Osteocyte (in vitro differentiated cells): ENCODE results near the gene GET4. TPM values are rescaled to one million over a fixed set of nuclear protein-coding genes. Genes with fewer than 3 reads are reported as not detected.

Experiments
- DNase-seq: peaks from one replicate; pipeline ENCODE4 v3.0.0; 2021; ENCODE audit warnings: mixed read lengths; ENCODE audit not compliant: unreplicated experiment; ENCODE audit errors: extremely low spot score
- H3K27ac Mint-ChIP-seq: one replicate; pipeline ENCODE4 v1.8.0; 2021; ENCODE audit warnings: mild to moderate bottlenecking, mixed read lengths; ENCODE audit not compliant: unreplicated experiment
- H3K27me3 Mint-ChIP-seq: one replicate; pipeline ENCODE4 v1.8.0; 2021; ENCODE audit warnings: mixed read lengths; ENCODE audit not compliant: unreplicated experiment
- H3K36me3 Mint-ChIP-seq: one replicate; pipeline ENCODE4 v1.8.0; 2021; ENCODE audit warnings: mixed read lengths; ENCODE audit not compliant: unreplicated experiment
- H3K4me1 Mint-ChIP-seq: one replicate; pipeline ENCODE4 v1.8.0; 2021; ENCODE audit warnings: mixed read lengths; ENCODE audit not compliant: unreplicated experiment
- H3K4me3 Mint-ChIP-seq: one replicate; pipeline ENCODE4 v1.8.0; 2021; ENCODE audit warnings: mild to moderate bottlenecking, moderate library complexity, mixed read lengths; ENCODE audit not compliant: unreplicated experiment
- H3K9me3 Mint-ChIP-seq: one replicate; pipeline ENCODE4 v1.8.0; 2021; ENCODE audit warnings: mixed read lengths; ENCODE audit not compliant: unreplicated experiment
- total RNA-seq: library from RNA; stranded (reverse); gene quantifications from 2 replicates; pipeline ENCODE4 v1.2.1, GENCODE V29; 2021
- TF ChIP-seq, protein P1 (sequence below): fragments of 200-600 bp; sonication (generic); IDR thresholded peaks from 2 replicates; pipeline ENCODE4 v1.5.0; 2021; ENCODE audit warnings: antibody characterized with exemption, mild to moderate bottlenecking, moderate library complexity

The GET4 gene
- total RNA-seq, 1 donor from 2014 or later = 33.7 TPM

DNA sequence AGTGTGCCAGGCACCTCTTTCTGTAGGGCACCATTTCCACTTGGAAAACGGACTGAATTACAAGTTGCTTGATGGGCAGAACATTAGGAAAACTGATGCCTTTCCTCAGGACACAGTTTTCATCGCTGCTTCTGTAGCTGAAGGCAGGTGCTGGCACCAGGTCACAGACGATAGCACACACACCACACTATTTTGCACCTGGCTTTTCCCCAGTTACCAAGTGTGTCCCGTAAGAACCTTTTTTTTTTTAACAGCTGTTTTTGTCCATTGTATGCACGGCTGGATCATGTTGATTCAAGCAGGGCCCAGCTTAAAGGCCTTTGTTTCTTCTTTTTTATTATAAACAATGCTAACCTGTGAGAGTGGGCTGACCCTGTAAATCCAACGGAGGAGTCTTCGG lies 1.3 kb upstream of the GET4 start:
- Mint-ChIP-seq H3K27me3 (no peaks in the 10 kb centered on the region), H3K36me3 (peaks cover 25% of the 10 kb centered on the region), H3K4me3 (no peak overlapping the region), H3K9me3 (no peaks in the 10 kb centered on the region), H3K4me1 (peaks cover 20% of the 10 kb centered on the region), H3K27ac (peak overlapping the region; percentile 54)
- TF ChIP-seq, protein P1, sequence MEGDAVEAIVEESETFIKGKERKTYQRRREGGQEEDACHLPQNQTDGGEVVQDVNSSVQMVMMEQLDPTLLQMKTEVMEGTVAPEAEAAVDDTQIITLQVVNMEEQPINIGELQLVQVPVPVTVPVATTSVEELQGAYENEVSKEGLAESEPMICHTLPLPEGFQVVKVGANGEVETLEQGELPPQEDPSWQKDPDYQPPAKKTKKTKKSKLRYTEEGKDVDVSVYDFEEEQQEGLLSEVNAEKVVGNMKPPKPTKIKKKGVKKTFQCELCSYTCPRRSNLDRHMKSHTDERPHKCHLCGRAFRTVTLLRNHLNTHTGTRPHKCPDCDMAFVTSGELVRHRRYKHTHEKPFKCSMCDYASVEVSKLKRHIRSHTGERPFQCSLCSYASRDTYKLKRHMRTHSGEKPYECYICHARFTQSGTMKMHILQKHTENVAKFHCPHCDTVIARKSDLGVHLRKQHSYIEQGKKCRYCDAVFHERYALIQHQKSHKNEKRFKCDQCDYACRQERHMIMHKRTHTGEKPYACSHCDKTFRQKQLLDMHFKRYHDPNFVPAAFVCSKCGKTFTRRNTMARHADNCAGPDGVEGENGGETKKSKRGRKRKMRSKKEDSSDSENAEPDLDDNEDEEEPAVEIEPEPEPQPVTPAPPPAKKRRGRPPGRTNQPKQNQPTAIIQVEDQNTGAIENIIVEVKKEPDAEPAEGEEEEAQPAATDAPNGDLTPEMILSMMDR = no peak
- no peak for DNase-seq

DNA sequence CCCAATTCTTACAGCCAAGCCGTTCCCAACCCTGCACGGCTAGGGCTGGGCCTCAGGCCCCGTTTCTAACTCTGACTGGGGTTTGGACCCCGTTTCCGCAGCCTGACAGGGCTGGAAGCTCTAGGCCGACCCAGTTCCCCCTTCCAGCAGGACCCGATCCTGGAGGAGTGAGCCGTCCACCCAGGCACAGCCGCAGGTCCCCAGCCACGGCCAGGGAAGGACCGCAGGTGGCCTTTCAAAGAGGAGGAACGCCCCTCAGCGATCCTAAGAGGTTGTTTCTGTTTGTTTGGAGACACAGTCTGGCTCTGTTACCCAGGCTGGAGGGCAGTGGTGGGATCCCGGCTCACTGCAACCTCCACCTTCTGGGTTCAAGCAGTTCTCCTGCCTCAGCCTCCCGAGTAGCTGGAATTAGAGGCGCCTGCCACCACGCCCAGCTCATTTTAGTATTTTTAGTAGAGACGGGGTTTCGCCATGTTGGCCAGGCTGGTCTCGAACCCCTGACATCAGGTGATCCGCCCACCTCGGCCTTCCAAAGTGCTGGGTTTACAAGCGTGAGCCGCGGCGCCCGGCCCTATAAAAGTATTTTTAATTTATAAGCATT lies 778 bp upstream of the GET4 start:
- Mint-ChIP-seq H3K27me3 (no peaks in the 10 kb centered on the region), H3K4me1 (peaks cover 20% of the 10 kb centered on the region), H3K27ac (peak overlapping the region; percentile 54), H3K4me3 (no peak overlapping the region), H3K36me3 (peaks cover 23% of the 10 kb centered on the region), H3K9me3 (no peaks in the 10 kb centered on the region)
- no peak for DNase-seq
- TF ChIP-seq, protein P1 = no peak

DNA sequence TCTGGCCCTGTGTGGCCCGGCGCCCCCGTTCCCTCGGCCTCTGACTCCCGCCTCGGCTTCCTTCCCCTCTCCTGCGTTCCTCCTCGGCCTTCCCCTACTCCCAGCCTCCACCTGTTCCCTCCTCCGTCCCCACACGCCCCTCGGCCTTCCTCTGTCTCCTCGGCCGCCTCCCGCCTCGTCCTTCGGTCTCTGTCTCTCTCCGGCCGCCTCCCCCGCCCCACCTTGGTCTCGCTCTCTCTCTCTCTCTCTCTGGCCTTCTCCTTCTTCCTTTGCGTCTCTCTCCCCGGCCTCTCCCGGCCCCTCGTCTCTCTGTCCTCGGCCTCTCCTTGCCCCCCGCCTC lies 588 bp downstream of the GET4 start:
- TF ChIP-seq, protein P1 = no peak
- H3K27ac Mint-ChIP-seq = peak overlapping the region; percentile 85
- peaks cover 16% of the 10 kb centered on the region for H3K36me3 Mint-ChIP-seq
- no peaks in the 10 kb centered on the region for H3K9me3 Mint-ChIP-seq
- peak overlapping the region; percentile 89 for H3K4me3 Mint-ChIP-seq
- no peaks in the 10 kb centered on the region for H3K27me3 Mint-ChIP-seq
- DNase-seq = no peak
- peaks cover 22% of the 10 kb centered on the region for H3K4me1 Mint-ChIP-seq

DNA sequence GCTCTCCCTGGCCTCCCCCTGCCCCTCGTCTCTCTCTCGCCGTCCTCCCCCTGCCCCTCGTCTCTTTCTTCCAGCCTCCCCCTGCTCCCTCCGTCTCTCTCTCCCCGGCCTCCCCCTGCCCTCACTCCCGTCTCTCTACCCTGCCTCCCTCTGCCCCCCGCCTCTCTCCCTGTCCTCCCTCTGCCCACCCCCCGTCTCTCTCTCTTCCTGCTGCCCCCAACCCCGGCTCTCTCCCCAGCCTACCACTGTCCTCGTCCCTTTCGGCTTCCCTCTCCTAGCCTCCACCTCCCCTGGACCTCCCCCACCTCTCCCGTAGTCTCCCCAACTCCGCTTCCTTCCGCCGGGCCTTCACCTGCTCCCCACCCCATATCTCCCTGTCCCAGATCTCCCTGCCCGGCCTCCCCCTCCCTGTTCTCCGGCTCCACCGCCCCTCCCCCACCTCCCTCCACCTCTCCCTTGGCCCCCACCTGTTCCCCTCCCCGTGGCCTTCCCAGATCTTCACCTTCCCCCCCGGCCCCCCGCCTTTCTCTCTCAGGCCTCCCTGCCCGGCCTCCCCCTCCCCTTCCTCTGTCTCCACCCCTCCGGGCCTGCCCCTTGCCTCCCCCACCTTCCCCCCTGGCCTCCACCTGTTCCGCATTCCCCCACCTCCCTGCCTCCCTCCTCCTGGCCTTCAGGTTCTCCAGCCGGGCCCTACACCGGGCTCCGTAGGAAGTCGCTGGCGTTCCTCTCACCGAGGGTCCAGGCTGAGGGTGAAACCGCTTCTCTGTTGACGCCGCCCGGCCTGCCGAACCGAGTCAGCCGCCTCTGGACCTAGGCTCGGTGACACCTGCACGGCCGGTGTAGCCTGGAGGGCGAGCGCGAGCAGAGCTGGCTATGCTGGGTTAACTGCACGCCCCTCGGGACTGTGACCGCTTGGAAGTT lies 1.2 kb downstream of the GET4 start:
- H3K4me1 Mint-ChIP-seq = peaks cover 24% of the 10 kb centered on the region
- DNase-seq = no peak
- peak overlapping the region; percentile 89 for H3K4me3 Mint-ChIP-seq
- TF ChIP-seq, protein P1 = no peak
- no peaks in the 10 kb centered on the region for H3K27me3 Mint-ChIP-seq
- peak overlapping the region; percentile 85 for H3K27ac Mint-ChIP-seq
- H3K36me3 Mint-ChIP-seq = peaks cover 11% of the 10 kb centered on the region
- no peaks in the 10 kb centered on the region for H3K9me3 Mint-ChIP-seq

DNA sequence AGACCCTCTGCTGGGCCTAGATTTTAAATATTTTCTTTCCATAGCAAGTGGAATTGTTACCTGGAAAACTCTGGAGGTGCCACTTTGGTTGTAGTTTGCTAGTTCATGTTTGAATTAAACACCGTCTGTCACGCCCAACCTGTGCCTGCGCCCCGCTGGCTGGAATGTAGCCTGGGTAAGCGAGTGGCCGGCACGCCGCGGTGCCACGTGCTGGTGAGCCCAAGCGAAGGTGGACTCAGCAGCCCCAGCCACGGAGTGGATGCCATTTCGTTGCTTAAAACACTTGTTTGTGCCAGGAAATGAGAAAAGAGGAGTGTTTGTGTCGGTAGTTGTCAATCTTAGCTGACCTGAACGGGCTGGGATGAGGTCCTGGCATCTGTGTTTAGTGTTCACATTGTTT lies 2.7 kb downstream of the GET4 start:
- no peak for DNase-seq
- Mint-ChIP-seq H3K4me1 (peaks cover 20% of the 10 kb centered on the region), H3K4me3 (peak overlapping the region; percentile 42), H3K9me3 (no peaks in the 10 kb centered on the region), H3K27ac (no peak overlapping the region), H3K27me3 (no peaks in the 10 kb centered on the region), H3K36me3 (peaks cover 3% of the 10 kb centered on the region)
- TF ChIP-seq, protein P1 = no peak
